ENCODE results near the gene PALD1.

PALD1 gene

DNA sequence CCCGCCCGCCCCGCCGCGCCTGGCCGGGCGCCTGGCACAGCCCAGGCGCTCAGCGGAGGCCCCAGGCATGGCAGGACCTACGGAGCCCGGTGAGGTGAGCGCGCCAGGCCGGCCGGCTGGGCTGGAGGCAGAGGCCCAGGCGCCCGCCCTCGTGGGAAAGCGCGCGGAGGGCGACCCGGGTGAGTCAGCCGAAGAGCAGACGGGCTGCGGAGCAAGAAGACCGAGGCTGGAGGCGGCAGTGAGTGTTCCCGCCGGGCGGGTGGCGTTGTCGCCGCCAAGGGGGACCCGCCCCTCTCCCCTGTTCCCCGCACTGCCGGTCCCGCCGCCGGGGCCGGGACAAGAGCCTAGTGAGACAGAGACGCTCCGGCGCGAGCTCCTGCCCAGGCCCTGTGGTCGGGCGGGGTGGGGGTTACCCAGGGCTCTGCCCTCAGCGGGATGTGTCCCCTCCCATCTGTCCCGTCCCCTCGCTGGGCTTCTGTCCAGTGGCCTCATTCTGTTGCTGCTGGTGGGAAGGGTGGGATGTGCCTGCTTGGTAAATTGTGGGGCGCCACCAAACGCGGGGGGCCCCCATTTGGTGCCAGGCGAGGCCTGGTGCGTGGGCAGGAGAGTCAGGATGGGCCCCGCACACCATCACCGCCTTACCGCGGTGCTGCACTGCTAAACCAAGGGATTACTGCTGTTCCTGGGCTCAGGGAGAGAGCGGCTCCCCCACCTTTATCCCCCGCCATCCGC is 20.1 kb upstream of the PALD1 start:
- no peak for DNase-seq

GRCh38 chr10:70459061-70459773 is 19.4 kb upstream of the PALD1 start:
- no peak for DNase-seq

DNA sequence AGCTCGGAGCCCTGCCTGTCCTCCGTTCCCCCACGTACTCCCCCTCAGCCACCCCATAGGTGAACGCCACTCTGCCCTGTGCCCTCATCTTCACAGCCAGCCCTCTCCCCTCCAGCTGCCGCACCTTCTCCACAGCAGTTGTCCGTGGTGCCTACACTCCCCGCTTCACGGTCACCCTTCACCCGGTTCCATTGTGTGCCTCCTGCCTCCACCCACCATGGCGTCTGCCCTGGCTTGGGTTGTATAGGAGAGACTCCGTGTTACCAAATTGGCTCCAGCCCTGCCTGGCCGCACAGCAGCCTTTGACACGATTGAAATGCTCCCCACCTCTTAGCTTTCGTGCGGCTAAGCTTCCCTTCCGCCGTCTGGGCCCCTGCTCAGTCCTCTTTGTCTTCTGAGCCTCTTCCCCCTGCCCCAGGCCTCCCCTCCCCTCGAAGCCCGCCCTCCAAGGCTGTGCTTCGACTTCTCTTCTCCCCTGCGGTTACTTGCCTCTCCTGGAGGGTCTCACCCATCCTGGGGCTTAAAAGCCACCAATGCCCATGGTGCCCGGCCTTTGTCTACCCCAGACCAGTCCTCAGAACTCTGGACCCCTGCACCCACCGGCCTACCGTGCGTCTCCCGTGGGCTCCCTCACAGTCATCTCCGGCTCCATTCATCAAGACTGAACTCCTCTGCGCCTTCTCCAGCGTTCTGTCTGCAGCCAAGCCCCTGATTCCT is 18.6 kb upstream of the PALD1 start:
- no peak for DNase-seq

DNA sequence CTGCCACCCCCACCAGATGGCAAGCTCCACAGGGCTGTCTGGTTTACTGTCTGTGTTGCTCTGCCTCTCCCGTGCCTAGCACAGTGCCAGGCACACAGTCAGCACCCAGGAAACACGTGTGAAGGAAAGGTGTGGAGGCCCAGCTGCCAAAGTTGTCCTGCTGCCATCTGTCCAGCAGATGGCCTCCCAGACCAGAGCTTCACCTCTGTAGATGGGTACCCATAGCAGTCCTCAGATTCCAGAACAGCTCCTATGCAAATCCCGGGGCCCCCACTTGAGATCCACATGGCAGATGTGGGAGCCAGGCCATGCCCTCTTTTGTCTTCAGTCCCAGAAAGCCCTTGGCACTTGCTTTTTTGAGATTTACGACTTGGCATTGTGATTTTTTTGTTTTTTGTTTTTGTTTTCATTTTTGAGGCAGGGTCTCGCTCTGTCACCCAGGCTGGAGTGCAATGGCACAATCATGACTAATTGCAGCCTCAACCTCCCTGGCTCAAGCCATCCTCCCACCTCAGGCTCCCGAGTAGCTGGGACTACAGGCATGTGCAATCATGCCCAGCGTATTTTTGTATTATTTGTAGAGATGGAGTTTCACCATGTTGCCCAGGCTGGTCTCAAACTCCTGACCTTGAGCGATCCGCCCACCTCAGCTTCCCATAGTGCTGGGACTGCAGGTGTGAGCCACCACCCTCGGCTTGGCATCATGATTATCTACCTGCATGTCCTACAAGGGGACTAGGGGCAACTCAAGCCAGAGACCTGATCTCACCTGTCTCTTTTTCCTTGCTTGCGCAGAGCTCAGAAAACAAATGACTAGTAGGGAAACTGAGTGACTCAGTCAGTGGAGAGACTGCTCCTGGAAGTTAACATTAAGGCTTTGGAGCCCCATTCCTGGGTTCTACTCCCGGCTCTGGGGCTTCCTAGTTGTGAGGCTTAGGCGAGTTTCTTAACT is 16.9 kb upstream of the PALD1 start:
- DNase-seq: no peak

DNA sequence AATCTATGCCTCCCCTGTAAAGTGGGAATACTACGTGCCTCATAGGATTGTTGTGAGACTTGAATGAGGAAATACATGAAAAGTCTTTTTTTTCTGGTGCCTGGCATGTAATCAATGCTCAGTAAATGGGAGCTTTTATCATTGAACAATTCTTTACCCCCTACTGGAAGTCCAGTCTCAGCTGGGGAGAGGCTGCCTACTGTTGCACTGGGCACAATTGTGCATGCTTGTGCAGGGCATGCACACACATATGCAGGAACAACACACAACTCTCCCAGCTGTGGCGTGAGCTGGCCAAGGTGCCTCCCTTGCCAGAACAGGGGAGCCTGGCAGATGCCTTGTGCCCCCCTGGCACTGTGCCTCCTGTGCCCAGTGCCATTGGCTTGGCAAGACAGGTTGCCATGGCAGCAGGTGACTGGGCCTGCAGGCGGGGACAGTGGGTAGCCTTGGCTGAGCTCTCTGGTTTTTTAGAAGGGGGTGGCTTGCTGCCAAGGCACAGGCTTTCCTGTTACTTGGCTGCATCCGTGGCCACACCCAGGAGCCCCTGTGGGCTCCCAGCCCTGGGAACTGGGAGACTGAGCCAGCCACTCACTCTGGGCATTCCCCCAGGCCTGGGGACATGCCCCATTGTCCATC is 16.1 kb upstream of the PALD1 start:
- no peak for DNase-seq

DNA sequence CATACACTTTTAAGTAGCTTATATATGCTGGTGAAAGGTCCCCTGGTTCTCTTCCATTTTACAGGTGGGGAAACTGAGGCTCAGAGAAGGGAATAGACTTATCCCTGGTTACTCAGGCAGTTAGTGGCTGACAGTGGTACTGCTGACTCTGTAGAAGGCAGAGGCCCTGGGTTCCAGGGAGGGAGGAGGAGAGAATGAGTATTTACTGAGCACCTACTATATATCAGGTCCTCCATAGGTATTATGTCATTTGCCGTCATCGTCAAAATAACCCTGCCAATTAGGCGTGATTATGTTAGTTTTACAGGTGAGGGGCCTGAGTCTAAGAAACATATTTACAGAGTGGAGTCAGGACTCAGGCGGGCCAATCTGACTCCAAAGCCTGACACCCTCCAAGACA is 13.3 kb upstream of the PALD1 start:
- no peak for DNase-seq

DNA sequence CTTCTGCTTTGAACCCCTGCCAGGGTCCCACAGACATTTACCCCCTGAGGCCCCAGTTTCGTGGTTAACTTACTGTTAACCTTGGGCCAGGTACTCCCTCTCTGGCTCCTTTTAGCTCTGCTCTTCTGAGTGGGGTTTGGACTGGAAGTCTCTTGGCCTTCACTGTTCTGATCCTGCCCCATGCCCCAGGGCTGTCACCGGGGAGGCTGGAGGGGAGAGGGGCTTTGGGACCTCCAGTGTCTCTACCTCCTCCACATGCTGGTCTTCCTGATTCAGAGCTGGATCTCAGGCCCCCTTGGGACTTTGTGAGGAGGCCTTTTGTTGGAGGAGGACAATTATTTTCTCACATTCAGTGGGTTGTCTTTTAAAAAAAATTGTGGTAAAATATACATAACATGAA is 12.7 kb upstream of the PALD1 start:
- DNase-seq: no peak

DNA sequence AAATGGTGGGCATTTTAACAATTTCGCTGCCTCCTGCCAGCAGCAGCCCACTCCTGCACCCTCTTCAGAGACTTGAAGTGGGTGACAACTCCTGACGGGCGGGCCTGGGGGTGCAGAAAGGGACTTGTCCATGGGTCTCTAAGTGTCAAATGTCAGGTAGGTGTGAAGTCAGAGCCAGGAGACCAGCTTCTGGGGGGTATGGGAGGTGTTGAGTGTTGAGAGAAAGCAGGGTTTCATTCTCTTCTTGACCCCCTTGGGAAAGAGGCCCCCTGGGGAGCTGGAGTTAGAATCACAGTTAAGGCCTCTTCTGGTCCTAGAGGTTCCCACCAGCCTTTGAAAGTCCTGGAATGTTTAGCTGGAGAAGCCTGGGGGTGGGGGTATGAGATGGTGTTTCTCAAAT is 11.6 kb upstream of the PALD1 start:
- DNase-seq: no peak

DNA sequence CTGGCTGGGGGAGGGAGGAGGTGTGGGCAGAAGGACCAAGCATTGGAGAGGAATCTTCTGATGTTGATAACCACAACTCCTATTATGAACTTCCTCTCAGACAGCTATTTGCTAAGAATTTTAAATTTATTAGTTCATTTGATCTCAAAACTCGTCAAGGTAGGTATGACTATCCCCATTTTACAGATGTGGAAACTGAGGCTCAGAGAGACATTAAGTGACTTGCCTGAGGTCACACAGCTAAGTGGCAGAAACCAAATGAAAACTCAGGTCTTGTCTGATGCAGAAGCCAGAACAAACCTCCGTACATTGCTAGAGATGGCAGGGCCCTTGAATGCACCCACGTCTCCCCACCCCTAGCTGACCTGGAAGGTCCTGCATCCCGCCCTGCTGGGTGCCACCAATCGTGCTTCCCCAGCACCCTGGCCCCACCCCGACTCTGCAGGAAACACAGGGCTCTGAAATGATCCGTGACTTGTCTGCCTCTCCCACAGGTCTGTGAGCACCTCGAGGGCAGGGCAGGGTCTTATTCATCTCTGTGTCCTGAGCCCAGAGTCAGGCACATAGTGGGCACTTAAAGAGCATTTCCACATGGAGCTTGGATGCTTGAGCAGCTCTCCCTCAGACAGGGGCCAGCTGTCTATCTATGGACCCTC is 5.6 kb upstream of the PALD1 start:
- no peak for DNase-seq

DNA sequence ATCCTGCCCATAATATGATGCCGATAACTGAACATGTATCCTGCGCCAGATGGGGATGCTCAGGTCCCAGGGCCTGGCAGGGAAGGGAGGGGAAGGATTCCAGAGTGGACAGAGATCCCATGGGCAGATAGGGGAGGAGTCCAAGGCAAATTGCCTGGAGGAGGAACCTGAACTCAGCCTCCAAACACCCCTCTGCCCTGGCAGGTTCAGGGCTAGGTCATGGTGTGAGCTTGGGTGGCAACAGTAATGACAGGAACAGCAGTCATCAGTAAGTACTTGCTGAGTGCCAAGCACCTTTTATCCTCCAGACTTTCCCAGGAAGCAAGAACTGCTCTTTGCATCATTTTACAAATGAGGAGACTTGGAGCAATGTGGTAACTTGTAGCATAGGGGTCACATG is 3.8 kb upstream of the PALD1 start:
- no peak for DNase-seq

DNA sequence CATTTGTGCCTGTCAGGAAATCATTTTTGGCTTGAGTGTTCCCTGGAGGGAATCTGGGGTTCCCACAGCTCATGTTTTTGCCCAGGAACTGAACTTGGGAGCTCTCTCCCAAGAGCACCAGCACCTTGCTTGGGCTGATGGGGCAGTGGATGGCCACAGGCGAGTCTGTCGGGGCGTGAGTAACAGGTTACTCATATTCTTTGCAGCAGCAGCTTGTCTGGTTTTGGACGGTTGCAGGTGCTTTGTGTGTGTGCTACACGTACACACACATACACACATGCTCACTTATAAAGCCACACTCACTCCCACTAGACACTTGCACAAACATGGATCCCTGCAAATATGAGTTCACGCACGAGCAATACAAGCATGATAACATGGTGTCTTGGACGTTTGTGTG is 2.9 kb upstream of the PALD1 start:
- no peak for DNase-seq

- no peak for DNase-seq
These were observed 2.1 kb upstream of the PALD1 start for GRCh38 chr10:70476249-70477035.

GRCh38 chr10:70477661-70478162 is 855 bp upstream of the PALD1 start:
- no peak for DNase-seq

DNA sequence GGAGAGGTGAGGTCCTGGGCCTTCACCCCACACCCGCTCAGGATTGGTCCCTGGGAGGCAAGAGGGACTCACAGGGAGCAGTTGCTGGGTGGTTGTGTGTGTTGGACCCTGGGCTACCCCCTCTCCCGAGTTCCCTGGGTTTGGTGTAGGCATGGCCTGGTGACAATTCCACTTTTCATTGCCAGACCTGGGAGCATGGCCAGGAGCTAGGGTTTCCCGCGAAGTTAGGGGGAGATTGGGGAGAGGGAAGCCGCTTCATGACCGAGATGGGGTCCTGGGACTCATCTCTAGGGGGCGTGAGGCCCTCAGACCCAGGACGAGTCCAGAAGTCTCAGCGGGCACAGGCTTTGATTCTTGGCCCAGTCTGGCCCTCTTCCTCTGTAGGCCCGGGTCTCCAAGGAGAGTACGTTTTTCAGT is 606 bp downstream of the PALD1 start:
- DNase-seq: no peak

- no peak for DNase-seq
These were observed 1.2 kb downstream of the PALD1 start for GRCh38 chr10:70479626-70480238.

DNA sequence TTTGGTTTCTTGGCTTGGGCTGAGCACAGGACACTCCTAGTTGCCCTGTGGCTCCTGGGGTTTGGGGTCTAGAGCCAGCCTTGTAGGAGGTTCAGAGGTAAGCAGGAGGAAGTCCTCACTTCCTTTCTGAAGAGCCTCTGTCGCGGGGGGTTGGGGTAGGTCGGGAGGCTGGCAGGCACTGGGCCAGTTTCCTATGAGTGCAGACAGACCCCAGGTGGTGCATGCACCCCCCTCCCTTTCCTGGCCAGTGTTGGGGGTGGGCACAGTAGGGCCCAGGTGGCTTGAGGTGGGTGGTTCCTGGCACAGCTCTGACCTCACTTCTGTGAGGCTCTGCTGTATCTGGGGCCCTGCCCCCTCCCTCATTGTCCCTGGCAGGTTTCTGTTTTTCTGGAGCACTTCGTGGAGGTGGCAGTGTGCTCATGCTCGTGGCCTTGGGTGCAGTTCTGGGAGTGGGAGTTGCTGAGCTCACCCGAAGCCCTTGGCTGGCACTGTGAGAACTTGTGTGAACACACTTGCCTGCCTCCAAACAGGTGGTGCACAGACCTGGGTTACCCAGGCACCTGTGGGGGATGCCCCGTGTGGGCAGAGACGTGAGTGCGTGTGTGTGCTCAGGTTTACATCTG is 1.8 kb downstream of the PALD1 start:
- DNase-seq: no peak

- DNase-seq: no peak
These were observed 2.5 kb downstream of the PALD1 start for GRCh38 chr10:70481105-70481504.

DNA sequence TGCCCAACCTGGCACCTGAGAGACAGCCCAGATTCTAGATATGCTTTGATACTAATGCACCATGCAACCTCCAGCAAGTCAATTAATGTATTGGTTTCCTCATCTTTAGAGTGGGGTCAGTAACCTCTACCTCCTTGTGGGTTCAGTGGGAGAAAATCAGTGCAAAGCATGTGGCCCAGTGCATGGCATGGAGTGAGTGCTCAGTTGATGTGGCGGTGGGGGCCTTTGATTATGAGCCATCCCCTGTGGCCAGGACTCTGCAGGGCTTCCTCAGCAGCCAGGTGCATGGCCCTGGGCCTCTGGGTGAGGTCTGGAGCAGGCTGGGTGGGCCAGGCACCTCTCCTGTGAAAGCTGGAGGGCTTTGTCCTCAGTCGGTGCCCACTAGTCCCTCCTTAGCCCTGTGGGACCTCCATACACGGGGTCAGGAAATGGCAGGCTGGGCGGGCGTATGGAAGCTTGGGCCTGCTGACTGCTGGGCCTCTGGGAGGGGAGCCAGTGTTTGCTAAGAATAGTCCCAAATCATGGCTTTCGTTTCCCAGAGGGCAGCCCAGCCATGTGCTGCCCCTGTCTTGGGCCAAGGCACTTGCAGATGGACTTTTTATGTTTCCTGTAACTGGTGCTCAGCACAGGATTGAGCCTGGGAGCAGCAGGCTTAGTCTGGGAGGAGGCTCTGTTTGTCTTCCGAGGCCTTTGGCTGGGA is 3.4 kb downstream of the PALD1 start:
- no peak for DNase-seq
